Uterus (tissue), 2 donors: ENCODE measurements around the gene AARS1.

Source experiments
- CTCF ChIP-seq, 4 experiments: fragments of 200-600 bp in 2 of 4; fragments of 450-650 bp in 2 of 4; sonication (generic) in 2 of 4; IDR thresholded peaks; one replicate each; pipeline ENCODE4 v1.5.1; 2016 to 2019; ENCODE audit warnings: antibody characterized with exemption in 4 of 4, mild to moderate bottlenecking in 2 of 4, moderate library complexity in 1 of 4
- POLR2A ChIP-seq, 2 donors: fragments of 450-650 bp; IDR thresholded peaks; one replicate each; pipeline ENCODE4 v1.6.1; 2016; ENCODE audit warnings: antibody characterized with exemption in 2 of 2, mild to moderate bottlenecking in 1 of 2, moderate library complexity in 1 of 2

DNA sequence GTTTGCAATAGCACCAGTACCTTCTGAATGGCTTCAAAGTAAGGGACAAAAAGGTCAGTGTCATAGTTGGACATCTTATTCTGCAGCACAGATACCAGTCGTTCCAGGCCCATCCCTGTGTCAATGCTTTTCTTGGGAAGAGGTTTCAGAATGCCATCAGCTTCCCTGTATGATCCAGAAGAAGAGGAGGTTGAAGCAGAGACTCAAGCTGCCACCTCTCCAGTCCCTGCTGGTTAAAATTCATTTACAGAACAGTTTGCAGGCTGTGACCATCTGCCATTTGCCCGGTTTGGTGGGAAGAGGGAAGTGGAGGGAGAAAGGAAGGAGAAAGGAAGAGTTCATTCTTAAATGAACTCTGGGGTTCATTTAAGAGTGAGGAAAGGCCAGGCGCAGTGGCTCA lies 19.1 kb downstream of the AARS1 start:
- TF ChIP-seq CTCF (IDR thresholded peaks at IDR 0.05) (no peak), POLR2A (IDR thresholded peaks at IDR 0.05) (no peak)
